ENCODE measurements around the gene GNAL. TPM values are rescaled to one million over a fixed set of nuclear protein-coding genes. Genes with fewer than 3 reads are reported as not detected.

GNAL gene
- total RNA-seq, 1 experiment from 2014 or later: 4.6 TPM

- POLR2A ChIA-PET: no interaction called here
Observed at GRCh38 chr18:11885278-11885947, 196.3 kb downstream of the GNAL start.

More at GRCh38 chr18:11885278-11885947, 196.3 kb downstream of the GNAL start:
- Histone ChIP-seq H3K9me3 (ENCODE audit: control insufficient read depth in 1 of 2, insufficient read depth in 1 of 2, low read depth in 1 of 2, low read length in 2 of 2) (no peaks in the 10 kb centered on the region), H3K27ac (ENCODE audit: low read depth, low read length) (no peak overlapping the region), H3K27me3 (ENCODE audit: insufficient read depth, low read length) (no peaks in the 10 kb centered on the region), H3K9me2 (ENCODE audit: insufficient read depth) (no peaks in the 10 kb centered on the region), H3K9ac (ENCODE audit: low read length) (no peak overlapping the region), H2AFZ (ENCODE audit: low read depth, low read length, poor library complexity, severe bottlenecking) (no peak overlapping the region), H3K4me2 (ENCODE audit: low read length) (no peak overlapping the region), H3K36me3 (ENCODE audit: control insufficient read depth in 1 of 2, insufficient read depth in 2 of 2, low read length in 2 of 2) (no peaks in the 10 kb centered on the region; a peak in 1 of 4 replicates), H4K20me1 (ENCODE audit: insufficient read depth) (no peaks in the 10 kb centered on the region), H3K4me3 (replicated peaks in 1 of 2; ENCODE audit: low read depth in 1 of 2, low read length in 2 of 2) (no peak overlapping the region), H3K79me2 (ENCODE audit: insufficient read depth, low read length) (no peaks in the 10 kb centered on the region), H3K4me1 (ENCODE audit: control insufficient read depth in 1 of 2, insufficient read depth in 2 of 2, low read length in 2 of 2) (peaks cover 10 to 13% of the 10 kb centered on the region in 2 experiments; a peak in 3 of 4 replicates)
- intact Hi-C loops (cut with micrococcal nuclease): no loop called here
- DNase-seq (ENCODE audit: low read depth, low spot score) (no peak), ATAC-seq (no peak)
- TF ChIP-seq MAX (IDR thresholded peaks at IDR 0.05) (no peak), SP1 (IDR thresholded peaks at IDR 0.05; ENCODE audit: low read depth) (no peak), ZNF274 (IDR thresholded peaks at IDR 0.05; ENCODE audit: low read depth, low read length) (no peak), POLR2AphosphoS5 (IDR thresholded peaks at IDR 0.05; ENCODE audit: low read depth, low read length) (no peak), YY1 (IDR thresholded peaks at IDR 0.05; ENCODE audit: extremely low read depth, insufficient replicate concordance, low read depth, low read length) (no peak), ELF1 (IDR thresholded peaks at IDR 0.05; ENCODE audit: borderline replicate concordance, low read depth) (no peak), TCF7L2 (IDR thresholded peaks at IDR 0.05; ENCODE audit: borderline replicate concordance, extremely low read depth, insufficient read depth, insufficient read length) (no peak), EGR1 (IDR thresholded peaks at IDR 0.05; ENCODE audit: low read depth) (no peak), SRF (IDR thresholded peaks at IDR 0.05; ENCODE audit: low read depth) (no peak), SIN3A (IDR thresholded peaks at IDR 0.05; ENCODE audit: low read depth) (no peak), CBX3 (IDR thresholded peaks at IDR 0.05; ENCODE audit: low read depth) (no peak), RAD21 (IDR thresholded peaks at IDR 0.05; ENCODE audit: low read depth) (no peak)
- TF ChIP-seq, protein P1, sequence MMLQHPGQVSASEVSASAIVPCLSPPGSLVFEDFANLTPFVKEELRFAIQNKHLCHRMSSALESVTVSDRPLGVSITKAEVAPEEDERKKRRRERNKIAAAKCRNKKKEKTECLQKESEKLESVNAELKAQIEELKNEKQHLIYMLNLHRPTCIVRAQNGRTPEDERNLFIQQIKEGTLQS (IDR thresholded peaks at IDR 0.05): no peak
- TF ChIP-seq, protein P2, sequence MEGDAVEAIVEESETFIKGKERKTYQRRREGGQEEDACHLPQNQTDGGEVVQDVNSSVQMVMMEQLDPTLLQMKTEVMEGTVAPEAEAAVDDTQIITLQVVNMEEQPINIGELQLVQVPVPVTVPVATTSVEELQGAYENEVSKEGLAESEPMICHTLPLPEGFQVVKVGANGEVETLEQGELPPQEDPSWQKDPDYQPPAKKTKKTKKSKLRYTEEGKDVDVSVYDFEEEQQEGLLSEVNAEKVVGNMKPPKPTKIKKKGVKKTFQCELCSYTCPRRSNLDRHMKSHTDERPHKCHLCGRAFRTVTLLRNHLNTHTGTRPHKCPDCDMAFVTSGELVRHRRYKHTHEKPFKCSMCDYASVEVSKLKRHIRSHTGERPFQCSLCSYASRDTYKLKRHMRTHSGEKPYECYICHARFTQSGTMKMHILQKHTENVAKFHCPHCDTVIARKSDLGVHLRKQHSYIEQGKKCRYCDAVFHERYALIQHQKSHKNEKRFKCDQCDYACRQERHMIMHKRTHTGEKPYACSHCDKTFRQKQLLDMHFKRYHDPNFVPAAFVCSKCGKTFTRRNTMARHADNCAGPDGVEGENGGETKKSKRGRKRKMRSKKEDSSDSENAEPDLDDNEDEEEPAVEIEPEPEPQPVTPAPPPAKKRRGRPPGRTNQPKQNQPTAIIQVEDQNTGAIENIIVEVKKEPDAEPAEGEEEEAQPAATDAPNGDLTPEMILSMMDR (IDR thresholded peaks at IDR 0.05 in 2 of 3, conservative IDR thresholded peaks at IDR 0.05 in 1 of 3; ENCODE audit: borderline replicate concordance in 1 of 3, insufficient read depth in 1 of 3, low read depth in 2 of 3, low read length in 2 of 3): no peak
- no TSS peak for BruUV-seq (replicated peaks)
- ChIA-PET CTCF (no interaction called here), RAD21 (ENCODE audit: low non-redundant PET in 1 of 2, low total read pairs in 2 of 2, uncharacterized antibody in 2 of 2, unreplicated experiment in 2 of 2) (no interaction called here)

All from HCT116 (cell line).